ENCODE measurements around the gene MYT1. TPM values are rescaled to one million over a fixed set of nuclear protein-coding genes. Genes with fewer than 3 reads are reported as not detected.
A peak's percentile ranks its signal among the peaks of the same experiment; 100 is the strongest.
"Not testable (repeated sequence)": the region's sequence is repeated elsewhere in the genome, so short reads cannot be mapped to it uniquely, and the experiment has no call there.

Gene MYT1
- total and polyA plus RNA-seq, 9 of the 15 experiments (the other 6 are each of a cell fraction or from before 2014, with no cell fraction given), result 0.02 to 0.12 (median 0.06) TPM; not detected in 4

GRCh38 chr20:64285579-64286446, 121.6 kb downstream of the MYT1 start (continued):
- TF ChIP-seq, protein P1, sequence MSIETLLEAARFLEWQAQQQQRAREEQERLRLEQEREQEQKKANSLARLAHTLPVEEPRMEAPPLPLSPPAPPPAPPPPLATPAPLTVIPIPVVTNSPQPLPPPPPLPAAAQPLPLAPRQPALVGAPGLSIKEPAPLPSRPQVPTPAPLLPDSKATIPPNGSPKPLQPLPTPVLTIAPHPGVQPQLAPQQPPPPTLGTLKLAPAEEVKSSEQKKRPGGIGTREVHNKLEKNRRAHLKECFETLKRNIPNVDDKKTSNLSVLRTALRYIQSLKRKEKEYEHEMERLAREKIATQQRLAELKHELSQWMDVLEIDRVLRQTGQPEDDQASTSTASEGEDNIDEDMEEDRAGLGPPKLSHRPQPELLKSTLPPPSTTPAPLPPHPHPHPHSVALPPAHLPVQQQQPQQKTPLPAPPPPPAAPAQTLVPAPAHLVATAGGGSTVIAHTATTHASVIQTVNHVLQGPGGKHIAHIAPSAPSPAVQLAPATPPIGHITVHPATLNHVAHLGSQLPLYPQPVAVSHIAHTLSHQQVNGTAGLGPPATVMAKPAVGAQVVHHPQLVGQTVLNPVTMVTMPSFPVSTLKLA (conservative IDR thresholded peaks at IDR 0.05), result peak; percentile 29 to 52; a peak in 2 of 4 replicates
- TF ChIP-seq TEAD4 (IDR thresholded peaks at IDR 0.05; ENCODE audit: low read length), result peak; percentile 8; the same call in 1 of the 2 replicates
- TF ChIP-seq TEAD4 (CRISPR knock-in tag; IDR thresholded peaks at IDR 0.05; ENCODE audit: borderline replicate concordance), result not testable (repeated sequence)
- TF ChIP-seq, protein P2, sequence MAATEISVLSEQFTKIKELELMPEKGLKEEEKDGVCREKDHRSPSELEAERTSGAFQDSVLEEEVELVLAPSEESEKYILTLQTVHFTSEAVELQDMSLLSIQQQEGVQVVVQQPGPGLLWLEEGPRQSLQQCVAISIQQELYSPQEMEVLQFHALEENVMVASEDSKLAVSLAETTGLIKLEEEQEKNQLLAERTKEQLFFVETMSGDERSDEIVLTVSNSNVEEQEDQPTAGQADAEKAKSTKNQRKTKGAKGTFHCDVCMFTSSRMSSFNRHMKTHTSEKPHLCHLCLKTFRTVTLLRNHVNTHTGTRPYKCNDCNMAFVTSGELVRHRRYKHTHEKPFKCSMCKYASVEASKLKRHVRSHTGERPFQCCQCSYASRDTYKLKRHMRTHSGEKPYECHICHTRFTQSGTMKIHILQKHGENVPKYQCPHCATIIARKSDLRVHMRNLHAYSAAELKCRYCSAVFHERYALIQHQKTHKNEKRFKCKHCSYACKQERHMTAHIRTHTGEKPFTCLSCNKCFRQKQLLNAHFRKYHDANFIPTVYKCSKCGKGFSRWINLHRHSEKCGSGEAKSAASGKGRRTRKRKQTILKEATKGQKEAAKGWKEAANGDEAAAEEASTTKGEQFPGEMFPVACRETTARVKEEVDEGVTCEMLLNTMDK (IDR thresholded peaks at IDR 0.05; ENCODE audit: borderline replicate concordance, insufficient read depth, low read depth, low read length, poor library complexity, severe bottlenecking), result peak; percentile 66
- TF ChIP-seq LCOR (CRISPR knock-in tag; IDR thresholded peaks at IDR 0.05), result peak; percentile 85; the same call in 1 of the 2 replicates
- TF ChIP-seq ZFP91 (CRISPR knock-in tag; IDR thresholded peaks at IDR 0.05), result peak; percentile 77
- TF ChIP-seq, protein P3, sequence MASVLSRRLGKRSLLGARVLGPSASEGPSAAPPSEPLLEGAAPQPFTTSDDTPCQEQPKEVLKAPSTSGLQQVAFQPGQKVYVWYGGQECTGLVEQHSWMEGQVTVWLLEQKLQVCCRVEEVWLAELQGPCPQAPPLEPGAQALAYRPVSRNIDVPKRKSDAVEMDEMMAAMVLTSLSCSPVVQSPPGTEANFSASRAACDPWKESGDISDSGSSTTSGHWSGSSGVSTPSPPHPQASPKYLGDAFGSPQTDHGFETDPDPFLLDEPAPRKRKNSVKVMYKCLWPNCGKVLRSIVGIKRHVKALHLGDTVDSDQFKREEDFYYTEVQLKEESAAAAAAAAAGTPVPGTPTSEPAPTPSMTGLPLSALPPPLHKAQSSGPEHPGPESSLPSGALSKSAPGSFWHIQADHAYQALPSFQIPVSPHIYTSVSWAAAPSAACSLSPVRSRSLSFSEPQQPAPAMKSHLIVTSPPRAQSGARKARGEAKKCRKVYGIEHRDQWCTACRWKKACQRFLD (CRISPR knock-in tag; IDR thresholded peaks at IDR 0.05), result peak; percentile 70
- peak; percentile 49; the same call in 1 of the 2 replicates for TF ChIP-seq DPF2 (IDR thresholded peaks at IDR 0.05)
- TF ChIP-seq NR2C1 (IDR thresholded peaks at IDR 0.05), result peak; percentile 69
- peak; percentile 68 for TF ChIP-seq NR2C1 (tag; IDR thresholded peaks at IDR 0.05)
- peak; percentile 94 for TF ChIP-seq CHAMP1 (IDR thresholded peaks at IDR 0.05)
- TF ChIP-seq HNRNPL (IDR thresholded peaks at IDR 0.05; ENCODE audit: low read depth, low read length), result peak; percentile 74
